GM19324 (cell line): Measurements from ENCODE around the gene MRPL24.

ENCODE experiments used
- ATAC-seq: cut with Tn5 transposase; IDR thresholded peaks from one replicate; pipeline ENCODE4 v1.9.1; 2021; ENCODE audit warnings: mild to moderate bottlenecking, moderate library complexity; ENCODE audit not compliant: unreplicated experiment, low FRiP score

MRPL24 gene

GRCh38 chr1:156714830-156715229, 26.1 kb downstream of the MRPL24 start:
- no peak for ATAC-seq

DNA sequence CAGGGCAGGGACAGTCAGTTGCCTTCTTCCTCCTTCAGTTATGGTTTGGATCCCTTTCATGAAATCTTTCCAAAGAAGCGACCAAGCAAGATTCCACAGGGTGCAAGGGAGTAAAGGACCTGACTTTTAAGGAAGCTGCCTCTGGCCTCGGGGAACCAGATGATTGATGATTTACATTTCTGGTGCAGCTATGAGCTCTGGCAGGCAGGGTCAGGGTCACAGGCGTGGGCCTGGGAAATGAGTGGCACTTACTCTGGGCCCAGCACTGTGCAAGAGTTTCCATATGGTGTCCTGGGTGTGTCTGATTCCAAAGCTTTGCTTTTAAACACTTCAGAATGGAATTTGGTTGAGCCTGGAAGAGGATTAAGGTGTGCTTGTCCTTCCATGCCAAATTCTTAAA, 28.3 kb downstream of the MRPL24 start:
- no peak for ATAC-seq

- no peak for ATAC-seq
These were observed 29.7 kb downstream of the MRPL24 start for GRCh38 chr1:156711011-156711817.

- no peak for ATAC-seq
These were observed 31.0 kb downstream of the MRPL24 start for GRCh38 chr1:156709757-156710489.

DNA sequence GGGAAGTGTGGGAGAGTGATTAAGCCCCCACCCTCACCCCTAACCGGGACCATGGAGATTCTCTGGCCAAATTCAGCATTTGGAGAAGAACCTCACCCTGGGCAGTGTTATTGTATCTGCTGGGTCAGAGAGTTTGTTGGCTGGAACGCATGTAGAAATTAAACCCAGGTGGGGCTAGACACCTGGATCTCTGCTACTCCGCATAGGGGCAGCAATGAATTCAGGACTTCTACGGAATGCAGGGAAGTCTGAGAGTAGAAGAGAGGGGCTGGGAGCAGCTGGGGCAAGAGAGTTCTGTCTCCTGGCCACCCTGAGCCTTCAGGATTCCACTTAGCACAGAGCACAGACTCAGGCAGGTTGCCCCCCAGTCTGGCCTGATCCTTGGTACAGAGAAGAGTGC, 31.9 kb downstream of the MRPL24 start:
- ATAC-seq: no peak

- no peak for ATAC-seq
These were observed 32.6 kb downstream of the MRPL24 start for GRCh38 chr1:156708218-156708661.

GRCh38 chr1:156707417-156708217, 33.3 kb downstream of the MRPL24 start:
- ATAC-seq: no peak

DNA sequence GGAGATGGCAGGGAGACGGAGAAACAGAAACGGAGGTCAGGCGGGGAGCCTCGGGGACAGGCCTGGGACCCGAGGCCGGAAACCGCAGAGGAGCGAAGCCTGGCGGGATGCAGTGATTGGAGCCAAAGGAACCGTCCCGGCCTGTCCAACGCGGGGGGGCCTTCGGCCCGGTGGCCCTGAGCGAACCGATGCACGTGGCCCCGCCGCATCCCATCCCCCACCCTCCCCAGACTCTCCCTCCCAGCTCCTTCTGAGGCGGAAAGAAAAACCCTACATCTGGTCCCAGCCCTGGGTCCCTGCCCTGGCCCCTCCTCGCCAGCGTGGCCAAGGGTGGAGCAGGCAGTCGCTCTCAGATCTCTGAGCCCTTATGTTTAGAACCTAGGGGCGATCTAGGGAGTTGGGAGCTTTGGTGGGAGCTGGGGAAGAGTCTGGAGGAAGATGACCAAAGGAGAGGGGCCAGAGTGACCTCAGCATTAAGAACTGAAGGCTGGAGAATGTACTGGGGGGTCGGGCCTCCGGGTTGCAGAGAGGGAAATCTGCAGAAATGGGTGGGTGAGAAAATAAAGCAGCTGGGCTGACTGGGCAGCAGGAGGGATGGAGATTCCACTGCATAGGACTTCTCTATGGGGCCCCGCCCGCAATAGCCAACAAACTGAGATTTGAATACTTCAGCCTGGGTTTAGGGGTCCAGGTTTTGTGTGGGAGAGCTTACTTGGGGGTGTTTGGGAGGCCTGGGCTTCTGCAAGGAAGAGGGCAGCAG, 34.1 kb downstream of the MRPL24 start:
- ATAC-seq: no peak

DNA sequence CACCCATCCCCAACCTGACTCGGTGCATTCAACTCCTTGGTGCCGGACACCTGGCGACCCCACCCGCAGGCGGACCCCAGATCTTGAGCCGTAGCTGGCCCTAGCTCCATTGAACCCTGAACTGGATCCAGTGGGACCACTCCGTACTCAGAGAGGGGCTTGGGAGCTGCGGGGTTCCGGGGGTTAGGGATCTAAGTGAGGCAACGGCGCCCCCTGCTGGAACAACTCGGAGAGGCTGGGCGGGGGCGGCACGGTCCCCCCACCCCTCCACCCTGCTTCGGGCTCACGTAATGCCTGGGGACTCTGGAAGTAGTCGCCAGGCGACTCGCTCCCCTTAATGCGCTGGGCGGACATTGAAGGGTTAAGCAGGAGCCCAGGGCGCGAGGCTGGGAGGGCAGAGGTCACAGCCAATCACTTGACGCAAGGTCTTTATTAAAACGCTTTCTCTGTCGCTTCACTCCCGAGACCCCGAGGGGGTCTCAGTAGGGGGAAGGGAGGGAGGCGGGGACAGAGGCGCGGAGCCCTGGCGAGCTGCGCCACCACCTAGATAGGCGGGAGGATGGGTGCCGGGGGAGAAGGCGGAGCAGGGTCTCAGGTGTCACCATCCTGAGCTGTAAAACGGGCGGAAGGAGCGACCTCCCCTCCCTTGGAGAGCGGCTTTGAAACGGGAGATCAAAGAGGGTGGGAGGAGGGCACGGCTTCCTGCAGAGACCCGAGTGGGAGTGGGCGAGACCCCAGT, 34.8 kb downstream of the MRPL24 start:
- no peak for ATAC-seq

DNA sequence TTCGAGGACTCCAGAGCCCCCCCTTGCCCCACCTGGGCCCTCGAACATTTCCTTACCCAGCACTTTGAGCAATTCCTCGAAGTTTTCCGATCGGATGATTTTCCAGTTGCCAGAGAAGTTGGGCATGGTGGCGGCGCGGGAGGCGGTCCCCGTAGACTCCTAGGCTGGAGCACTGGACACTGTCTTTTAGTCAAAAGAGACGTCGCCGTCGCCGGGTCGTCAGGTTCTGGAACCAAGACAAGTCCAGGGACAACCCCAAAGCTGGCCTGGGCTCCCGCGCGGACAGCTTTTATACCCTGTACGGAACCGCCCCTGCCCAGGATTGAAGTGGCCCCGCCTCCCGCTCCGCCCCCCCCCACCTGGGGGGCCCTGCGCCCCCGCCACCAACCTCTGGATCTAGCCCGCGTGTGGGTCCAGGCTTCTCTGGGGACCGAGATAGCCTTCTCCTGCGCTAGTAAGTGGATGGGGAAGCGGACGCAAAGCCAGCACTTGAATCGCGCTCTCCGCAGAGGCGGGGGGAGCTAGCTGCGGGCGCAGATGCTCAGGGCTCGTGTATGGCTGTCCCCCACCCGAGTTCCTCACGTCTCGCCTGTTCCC, 35.5 kb downstream of the MRPL24 start, which contains the start of gene CRABP2:
CRABP2 (minus strand) TSS at position 263 of the 597 bp plus-strand sequence; CDS start at position 126, 137 bp downstream.
- no peak for ATAC-seq

DNA sequence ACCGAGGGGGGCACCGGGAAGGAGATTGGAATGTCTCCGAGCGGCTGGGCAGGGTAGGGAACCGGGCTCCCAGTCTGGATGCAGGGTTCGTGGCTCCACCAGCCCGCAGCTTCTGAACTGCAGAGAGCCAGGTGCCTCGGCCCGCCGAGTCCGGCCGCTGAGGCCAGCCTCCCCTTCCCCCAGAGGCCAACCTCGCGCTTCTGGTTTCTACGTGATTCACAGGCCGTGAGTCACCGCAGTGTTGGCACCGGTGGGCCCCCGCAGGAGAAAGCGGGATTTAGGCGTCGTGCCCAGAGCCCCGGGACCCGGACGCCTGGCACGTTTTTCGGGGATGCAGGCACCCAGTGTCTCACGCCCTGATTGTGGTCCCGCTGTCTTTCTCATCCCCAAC, 36.0 kb downstream of the MRPL24 start:
- ATAC-seq: no peak

DNA sequence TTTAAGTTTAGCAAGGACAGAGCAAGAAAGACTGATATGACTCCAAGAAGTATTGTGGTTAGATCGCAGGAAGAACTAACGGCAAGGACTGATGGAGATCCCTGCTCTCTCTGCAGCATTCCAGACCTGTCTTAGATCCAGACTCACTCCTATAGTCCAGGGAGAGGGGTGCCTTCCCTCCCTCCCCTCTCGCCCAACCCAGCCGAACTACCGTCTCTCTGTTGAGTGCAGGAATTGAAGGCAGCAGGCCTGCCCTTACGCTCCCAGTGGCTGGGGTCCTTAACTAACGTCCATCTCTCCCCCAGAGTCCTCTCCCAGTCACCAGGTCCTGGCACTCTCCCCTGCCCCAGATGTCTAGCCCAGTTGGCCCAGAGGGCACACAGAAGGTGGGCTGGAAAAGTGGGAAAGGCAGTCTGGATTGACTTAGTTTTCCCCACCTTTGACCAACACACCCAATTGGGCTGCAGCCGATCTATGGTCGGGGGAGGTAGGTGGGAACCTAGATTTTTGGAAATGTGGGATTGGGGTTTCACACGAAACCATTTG, 36.6 kb downstream of the MRPL24 start:
- ATAC-seq: no peak

GRCh38 chr1:156703741-156704140, 37.1 kb downstream of the MRPL24 start:
- ATAC-seq: no peak

DNA sequence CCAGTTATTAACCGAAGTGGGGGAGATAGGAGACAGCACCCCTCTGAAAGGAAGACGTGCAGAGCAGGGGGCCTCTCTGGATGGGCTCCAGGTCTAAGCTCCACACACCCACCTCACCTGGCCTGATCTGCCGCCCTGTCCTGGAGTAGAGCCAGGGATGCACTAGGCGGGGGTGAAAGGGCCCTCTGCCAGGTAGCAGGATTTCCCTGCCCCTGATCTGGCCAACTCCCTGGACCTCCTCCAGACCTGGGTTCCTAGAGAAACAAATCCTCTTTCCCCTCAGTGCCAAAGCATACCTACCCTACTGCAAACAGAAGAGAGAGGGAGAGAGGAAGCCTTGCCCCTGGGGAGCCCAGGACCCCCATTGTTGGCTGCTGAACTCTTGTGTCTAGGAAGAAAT, 37.6 kb downstream of the MRPL24 start:
- no peak for ATAC-seq

DNA sequence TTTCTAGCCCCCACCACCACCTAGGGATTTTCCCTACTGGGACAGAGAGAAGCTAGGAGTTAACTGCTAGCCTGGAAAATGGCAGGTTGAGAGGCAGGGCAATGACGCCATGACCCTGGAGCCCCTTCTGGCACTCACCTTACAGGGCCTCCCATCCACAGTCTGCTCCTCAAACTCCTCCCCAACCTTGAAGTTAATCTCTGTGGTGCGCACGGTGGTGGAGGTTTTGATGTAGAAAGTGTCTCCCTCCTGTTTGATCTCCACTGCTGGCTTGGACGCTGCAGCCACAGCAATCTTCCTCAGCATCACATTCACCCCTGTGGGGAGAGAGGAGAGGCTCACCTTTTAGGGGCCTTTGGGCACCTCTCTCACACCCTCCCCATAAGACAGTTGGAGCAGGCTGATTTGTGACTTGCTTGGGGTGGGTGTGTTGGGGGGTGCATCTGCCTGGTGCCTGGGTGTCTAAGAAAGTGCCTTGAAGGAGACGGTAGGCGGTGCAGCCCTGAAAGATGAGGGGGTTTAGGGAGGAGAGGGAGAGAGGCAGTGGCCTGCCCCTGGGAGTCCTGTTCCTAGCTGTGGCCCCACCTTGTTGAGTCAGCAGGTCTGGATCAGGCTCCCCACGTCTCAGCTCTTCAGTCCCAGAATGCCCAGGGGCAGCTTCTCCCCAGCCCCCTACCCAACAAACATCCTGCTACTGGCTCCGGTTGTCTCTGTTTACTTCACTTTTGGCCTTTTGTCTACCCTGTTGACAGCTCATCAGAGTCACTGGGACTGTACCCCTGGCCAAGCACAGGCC, 40.0 kb downstream of the MRPL24 start:
- no peak for ATAC-seq

GRCh38 chr1:156698995-156699394, 41.9 kb downstream of the MRPL24 start:
- no peak for ATAC-seq

GRCh38 chr1:156697481-156697880, 43.4 kb downstream of the MRPL24 start:
- no peak for ATAC-seq

DNA sequence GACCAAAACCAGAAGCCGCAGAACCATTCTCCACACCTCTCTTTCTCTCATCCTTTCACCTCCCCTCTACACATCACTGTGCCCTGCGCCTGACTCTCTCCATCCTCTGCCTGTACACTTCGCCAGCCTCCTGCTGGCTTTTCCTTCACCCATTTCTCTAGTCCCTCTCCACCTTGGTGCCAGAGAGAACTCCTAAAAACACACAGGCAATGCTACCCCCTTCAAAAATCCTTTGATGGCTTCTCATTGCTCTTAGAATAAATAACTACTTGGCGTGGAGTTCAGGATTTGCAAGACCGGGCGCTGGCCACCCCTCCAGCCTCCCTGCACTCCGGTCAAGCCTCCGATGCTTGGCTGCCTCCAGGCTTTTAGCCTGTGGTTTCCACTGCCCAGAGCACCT, 44.1 kb downstream of the MRPL24 start:
- ATAC-seq: no peak
